Endothelial cell of umbilical vein (primary cell): Measurements from ENCODE around the gene GNAS-AS1. TPM values are rescaled to one million over a fixed set of nuclear protein-coding genes. Genes with fewer than 3 reads are reported as not detected.
A peak's percentile ranks its signal among the peaks of the same experiment; 100 is the strongest.

Experiments
- BruUV-seq: library from RNA; stranded (reverse); fragments of 400-500 nt; replicated peaks from 2 replicates; lab custom pipeline; 2021; lab: Mats Ljungman, UMichigan
- CTCF ChIA-PET: fragments of 300-600, 350-600 bp; sonication (Branson Sonifier 250); formaldehyde crosslinking; loops from one replicate; lab custom pipeline; 2021; ENCODE audit warnings: antibody characterized with exemption, inconsistent platforms; lab: Charles Lee
- POLR2A ChIA-PET: fragments of 300-600, 350-600 bp; sonication (Branson Sonifier 250); formaldehyde crosslinking; loops from one replicate; lab custom pipeline; 2021; ENCODE audit warnings: antibody characterized with exemption, inconsistent platforms; lab: Charles Lee
- DNase-seq: peaks from one replicate; pipeline ENCODE4 v3.0.0-alpha.2; 2011; ENCODE audit warnings: low read depth, low spot score
- FAIRE-seq: peaks from 2 replicates; lab custom pipeline; 2011; peaks lifted over from hg19 to GRCh38; lab: Jason Lieb, UNC
- H2AFZ ChIP-seq: 2 replicates; pipeline ENCODE4 v1.6.0; 2012; ENCODE audit warnings: low read depth, low read length, control low read depth, inconsistent platforms
- H3K27ac ChIP-seq: 2 replicates; pipeline ENCODE4 v1.5.1; 2011; ENCODE audit warnings: low read depth, mild to moderate bottlenecking, control low read depth, low read length, moderate library complexity; ENCODE audit not compliant: insufficient read depth
- H3K27me3 ChIP-seq, 2 experiments: 2 replicates each; pipeline versions ENCODE4 v1.6.0 to v1.6.1; 2011; ENCODE audit warnings: low read length in 2 of 2, mixed read lengths in 1 of 2; ENCODE audit not compliant: control insufficient read depth in 2 of 2, insufficient read depth in 2 of 2
- H3K36me3 ChIP-seq, 2 experiments: 2 replicates in 1 of 2; 3 replicates in 1 of 2; pipeline ENCODE4 v1.5.1; 2011; ENCODE audit warnings: low read length in 2 of 2, mild to moderate bottlenecking in 1 of 2, moderate library complexity in 1 of 2; ENCODE audit not compliant: control insufficient read depth in 2 of 2, insufficient read depth in 2 of 2; ENCODE audit errors: extremely low read depth in 1 of 2
- H3K4me1 ChIP-seq: 3 replicates; pipeline ENCODE4 v1.5.1; 2011; ENCODE audit warnings: mild to moderate bottlenecking, low read length; ENCODE audit not compliant: control insufficient read depth, insufficient read depth; ENCODE audit errors: extremely low read depth
- H3K4me2 ChIP-seq: 2 replicates; pipeline ENCODE4 v1.6.1; 2011; ENCODE audit warnings: low read length, control low read depth, mixed read lengths; ENCODE audit not compliant: insufficient read depth
- H3K4me3 ChIP-seq, 3 experiments: fragments of 200-600 bp in 1 of 3; sonication (generic), shearing (Covaris generic) in 1 of 3; replicated peaks in 1 of 3; 2 replicates each; pipeline ENCODE4 v1.5.1; 2011 to 2016; ENCODE audit warnings: control low read depth in 3 of 3, low read length in 3 of 3, mild to moderate bottlenecking in 2 of 3, inconsistent platforms in 1 of 3, low read depth in 1 of 3, moderate library complexity in 1 of 3; ENCODE audit not compliant: insufficient read depth in 1 of 3
- H3K79me2 ChIP-seq: 2 replicates; pipeline ENCODE4 v1.6.0; 2012; ENCODE audit warnings: low read length, inconsistent platforms; ENCODE audit not compliant: control insufficient read depth, insufficient read depth
- H3K9ac ChIP-seq: replicated peaks from 2 replicates; pipeline ENCODE3; 2011; ENCODE audit warnings: low read length, control low read depth; ENCODE audit not compliant: insufficient read depth; ENCODE audit errors: extremely low read depth
- H3K9me1 ChIP-seq: replicated peaks from 3 replicates; pipeline ENCODE4 v1.6.0; 2011; ENCODE audit warnings: mild to moderate bottlenecking, low read length; ENCODE audit not compliant: control insufficient read depth, insufficient read depth; ENCODE audit errors: extremely low read depth
- H3K9me3 ChIP-seq: replicated peaks from 2 replicates; pipeline ENCODE4 v1.5.1; 2012; ENCODE audit warnings: low read length, inconsistent platforms; ENCODE audit not compliant: control insufficient read depth, insufficient read depth
- H4K20me1 ChIP-seq: replicated peaks from 2 replicates; pipeline ENCODE3; 2011; ENCODE audit warnings: mild to moderate bottlenecking, low read length; ENCODE audit not compliant: control insufficient read depth, insufficient read depth; ENCODE audit errors: extremely low read depth
- CTCF ChIP-seq, 2 donors: IDR thresholded peaks; 1 replicate in 1 of 2; 2 replicates in 1 of 2; pipeline ENCODE4 v1.5.1; 2011; ENCODE audit warnings: low read length in 2 of 2, mild to moderate bottlenecking in 2 of 2, moderate library complexity in 2 of 2, control low read depth in 1 of 2, inconsistent platforms in 1 of 2, low read depth in 1 of 2; ENCODE audit not compliant: insufficient read depth in 1 of 2; ENCODE audit errors: extremely low read depth in 1 of 2
- EZH2 ChIP-seq: IDR thresholded peaks from 2 replicates; pipeline ENCODE4 v1.6.1; 2012; ENCODE audit warnings: borderline replicate concordance, low read depth, mild to moderate bottlenecking, moderate library complexity, low read length, inconsistent platforms; ENCODE audit not compliant: severe bottlenecking
- FOS ChIP-seq: IDR thresholded peaks from 2 replicates; pipeline ENCODE4 v1.6.1; 2011; ENCODE audit warnings: mild to moderate bottlenecking, low read length, moderate library complexity, borderline replicate concordance; ENCODE audit not compliant: insufficient read depth
- GATA2 ChIP-seq: IDR thresholded peaks from 2 replicates; pipeline ENCODE4 v1.7.0; 2011; ENCODE audit warnings: low read depth, mild to moderate bottlenecking, moderate library complexity, mixed read lengths, low read length; ENCODE audit not compliant: insufficient read length, insufficient read depth
- JUN ChIP-seq: IDR thresholded peaks from 2 replicates; pipeline ENCODE4 v1.6.1; 2011; ENCODE audit warnings: borderline replicate concordance, low read depth; ENCODE audit not compliant: insufficient read length, insufficient read depth
- POLR2A ChIP-seq: IDR thresholded peaks from 2 replicates; pipeline ENCODE4 v1.6.1; 2012; ENCODE audit warnings: low read depth, mild to moderate bottlenecking, control low read depth, low read length
- dilution Hi-C: fragments of 300-500 bp; cut with MboI; formaldehyde crosslinking; loops from one replicate; pipeline ENCODE4 v1.15.0; 2019; ENCODE audit warnings: low sequenced_read_pairs; ENCODE audit not compliant: extremely low pct_ligation_motif_present
- intact Hi-C: fragments of 100-400 bp; cut with micrococcal nuclease; formaldehyde crosslinking; loops from one replicate; pipeline ENCODE4 v1.10.0; 2022
- polyA plus RNA-seq, 4 experiments: library from polyadenylated mRNA; depleted of rRNA in 3 of 4; stranded (reverse) in 3 of 4; unstranded in 1 of 4; fragments of >200 nt; gene quantifications; 2 replicates each; pipeline versions ENCODE4 v1.2.1 to v1.2.3, GENCODE V29; 2011 to 2012; ENCODE audit warnings: missing spikeins in 1 of 4
- total RNA-seq: library from RNA; stranded (reverse); gene quantifications from 2 replicates; pipeline ENCODE4 v1.2.3, GENCODE V29; 2021

The GNAS-AS1 gene
- total and polyA plus RNA-seq, 2 donors (not counting 3 experiments of a cell fraction or from before 2014, with no cell fraction given) = 0.11 to 0.58 TPM

- Histone ChIP-seq H3K79me2 (no peaks in the 10 kb centered on the region), H2AFZ (no peak overlapping the region), H3K9ac (no peak overlapping the region), H3K9me1 (no peaks in the 10 kb centered on the region), H3K4me1 (peaks cover 13% of the 10 kb centered on the region), H3K27ac (no peak overlapping the region), H3K36me3 (no peaks in the 10 kb centered on the region), H4K20me1 (no peaks in the 10 kb centered on the region), H3K9me3 (no peaks in the 10 kb centered on the region), H3K4me3 (no peak overlapping the region), H3K4me2 (no peak overlapping the region), H3K27me3 (peaks cover 12 to 15% of the 10 kb centered on the region in 2 experiments)
- dilution Hi-C loops (no loop called here), intact Hi-C loops (loop anchor here (1.0 to 2.0 kb wide), 11 partner anchors 12 to 627 kb away; partner anchors contain the start of gene NELFCD)
- no TSS peak for BruUV-seq
- ChIA-PET CTCF (interaction anchor here (0.6 to 5.1 kb wide), 35 partner anchors 10 to 626 kb away, joined by 3 to 92 read pairs (median 5); partner anchors contain the start of genes ATP5F1E, GNAS, NELFCD and STX16), POLR2A (no interaction called here)
- DNase-seq = no peak
- TF ChIP-seq CTCF (IDR thresholded peaks at IDR 0.05; ENCODE audit: extremely low read depth in 1 of 2, insufficient read depth in 1 of 2, low read depth in 1 of 2, low read length in 2 of 2) = no peak
- TF ChIP-seq JUN = no peak
- no peak for FAIRE-seq
Observed at GRCh38 chr20:58869662-58870227, 19.0 kb upstream of the GNAS-AS1 start.

- Histone ChIP-seq H3K9ac (no peak overlapping the region), H3K4me1 (peaks cover 12% of the 10 kb centered on the region), H3K4me3 (no peak overlapping the region), H2AFZ (no peak overlapping the region), H3K27ac (no peak overlapping the region), H4K20me1 (no peaks in the 10 kb centered on the region), H3K36me3 (no peaks in the 10 kb centered on the region), H3K9me3 (no peaks in the 10 kb centered on the region), H3K9me1 (no peaks in the 10 kb centered on the region), H3K27me3 (peaks cover 12 to 16% of the 10 kb centered on the region in 2 experiments), H3K79me2 (no peaks in the 10 kb centered on the region), H3K4me2 (no peak overlapping the region)
- TF ChIP-seq FOS = no peak
- no peak for TF ChIP-seq JUN
- no peak for TF ChIP-seq EZH2
- no peak for TF ChIP-seq GATA2
- peak in 1 of 2 donors; percentile 25 for TF ChIP-seq CTCF (IDR thresholded peaks at IDR 0.05; ENCODE audit: extremely low read depth in 1 of 2, insufficient read depth in 1 of 2, low read depth in 1 of 2, low read length in 2 of 2)
- TF ChIP-seq POLR2A = no peak
- intact Hi-C loops (no loop called here), dilution Hi-C loops (no loop called here)
- CTCF ChIA-PET = interaction anchor here (0.7 to 6.8 kb wide), 7 partner anchors 8 to 627 kb away, joined by 3 to 92 read pairs (median 22); no protein-coding TSS in a partner anchor
- DNase-seq = no peak
- FAIRE-seq = no peak
- POLR2A ChIA-PET = no interaction called here
- BruUV-seq = no TSS peak
Observed at GRCh38 chr20:58868795-58869194, 18.1 kb upstream of the GNAS-AS1 start.
